Measurements from ENCODE around the gene CHN1. TPM values are rescaled to one million over a fixed set of nuclear protein-coding genes. Genes with fewer than 3 reads are reported as not detected.

The CHN1 gene
- total RNA-seq, 4 donors from 2014 or later, result 7.8 to 9.7 (median 9.4) TPM

- Histone ChIP-seq H3K4me1 (no peaks in the 10 kb centered on the region), H3K36me3 (no peaks in the 10 kb centered on the region), H3K4me3 (replicated peaks in 1 of 3) (no peak overlapping the region), H3K27me3 (no peaks in the 10 kb centered on the region), H3K27ac (no peak overlapping the region), H3K9me3 (no peaks in the 10 kb centered on the region)
- intact Hi-C loops (cut with DNase I), result no loop called here
- TF ChIP-seq CTCF (IDR thresholded peaks at IDR 0.05) (no peak), POLR2A (IDR thresholded peaks at IDR 0.05) (no peak)
- DNase-seq, result no peak
- 95 to 96% methylated on average over 8 of the region's 8 CpGs for WGBS, 2 donors
These were observed 55.0 kb downstream of the CHN1 start for GRCh38 chr2:174949988-174950687.

GRCh38 chr2:174945601-174946260 is 59.5 kb downstream of the CHN1 start:
- Histone ChIP-seq H3K27ac (no peak overlapping the region), H3K4me1 (no peaks in the 10 kb centered on the region), H3K9me3 (no peaks in the 10 kb centered on the region), H3K36me3 (no peaks in the 10 kb centered on the region), H3K27me3 (no peaks in the 10 kb centered on the region), H3K4me3 (replicated peaks in 1 of 3) (no peak overlapping the region)
- intact Hi-C loops (cut with DNase I), result no loop called here
- 95 to 96% methylated on average over 3 of the region's 3 CpGs for WGBS, 2 donors
- no peak for DNase-seq
- no peak for TF ChIP-seq POLR2A (IDR thresholded peaks at IDR 0.05)
- TF ChIP-seq CTCF (IDR thresholded peaks at IDR 0.05), result no peak

- TF ChIP-seq CTCF (IDR thresholded peaks at IDR 0.05), result no peak
- no peak for TF ChIP-seq POLR2A (IDR thresholded peaks at IDR 0.05)
- DNase-seq, result no peak
- H3K9me3 ChIP-seq, result no peaks in the 10 kb centered on the region
- H3K27ac ChIP-seq, result no peak overlapping the region
- no peaks in the 10 kb centered on the region for H3K36me3 ChIP-seq
- WGBS, 2 donors, result 90 to 96% methylated on average over 1 of the region's 1 CpG
- intact Hi-C loops (cut with DNase I), result no loop called here
- H3K27me3 ChIP-seq, result no peaks in the 10 kb centered on the region
- H3K4me1 ChIP-seq, result no peaks in the 10 kb centered on the region
- no peak overlapping the region for H3K4me3 ChIP-seq (replicated peaks in 1 of 3)
These were observed 66.1 kb downstream of the CHN1 start for GRCh38 chr2:174939046-174939445.

DNA sequence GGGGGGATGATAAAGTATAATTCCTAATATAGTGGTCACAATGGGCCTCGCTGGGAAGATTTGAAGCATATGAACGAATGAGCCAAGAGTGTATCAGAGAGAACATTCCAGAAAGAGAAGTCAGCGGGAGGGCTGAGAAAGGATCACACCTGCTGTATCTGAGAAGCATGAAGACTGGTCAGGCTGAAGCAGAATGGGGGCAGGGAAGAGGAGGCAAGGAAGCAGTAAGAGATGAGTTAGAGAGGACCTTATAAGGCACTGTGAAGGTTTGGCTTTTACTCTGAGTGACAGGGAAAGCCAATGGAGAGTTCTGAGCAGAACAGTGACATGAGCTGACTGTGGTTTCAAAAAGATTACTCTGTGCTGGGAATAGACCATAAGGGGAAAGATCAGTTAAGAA is 73.5 kb downstream of the CHN1 start:
- intact Hi-C loops (cut with DNase I), result no loop called here
- WGBS, 2 donors, result 94 to 96% methylated on average over 3 of the region's 3 CpGs

More for the DNA sequence above, 73.5 kb downstream of the CHN1 start:
- Histone ChIP-seq H3K27me3 (no peaks in the 10 kb centered on the region), H3K36me3 (no peaks in the 10 kb centered on the region), H3K4me1 (no peaks in the 10 kb centered on the region), H3K9me3 (no peaks in the 10 kb centered on the region), H3K27ac (no peak overlapping the region), H3K4me3 (replicated peaks in 1 of 3) (no peak overlapping the region)
- TF ChIP-seq CTCF (IDR thresholded peaks at IDR 0.05), result no peak
- TF ChIP-seq POLR2A (IDR thresholded peaks at IDR 0.05), result no peak
- no peak for DNase-seq

Data from thyroid gland (tissue), 4 donors.